ENCODE data around the gene PPP2R1B.
"Not testable (repeated sequence)": the region's sequence is repeated elsewhere in the genome, so short reads cannot be mapped to it uniquely, and the experiment has no call there.

PPP2R1B gene

DNA sequence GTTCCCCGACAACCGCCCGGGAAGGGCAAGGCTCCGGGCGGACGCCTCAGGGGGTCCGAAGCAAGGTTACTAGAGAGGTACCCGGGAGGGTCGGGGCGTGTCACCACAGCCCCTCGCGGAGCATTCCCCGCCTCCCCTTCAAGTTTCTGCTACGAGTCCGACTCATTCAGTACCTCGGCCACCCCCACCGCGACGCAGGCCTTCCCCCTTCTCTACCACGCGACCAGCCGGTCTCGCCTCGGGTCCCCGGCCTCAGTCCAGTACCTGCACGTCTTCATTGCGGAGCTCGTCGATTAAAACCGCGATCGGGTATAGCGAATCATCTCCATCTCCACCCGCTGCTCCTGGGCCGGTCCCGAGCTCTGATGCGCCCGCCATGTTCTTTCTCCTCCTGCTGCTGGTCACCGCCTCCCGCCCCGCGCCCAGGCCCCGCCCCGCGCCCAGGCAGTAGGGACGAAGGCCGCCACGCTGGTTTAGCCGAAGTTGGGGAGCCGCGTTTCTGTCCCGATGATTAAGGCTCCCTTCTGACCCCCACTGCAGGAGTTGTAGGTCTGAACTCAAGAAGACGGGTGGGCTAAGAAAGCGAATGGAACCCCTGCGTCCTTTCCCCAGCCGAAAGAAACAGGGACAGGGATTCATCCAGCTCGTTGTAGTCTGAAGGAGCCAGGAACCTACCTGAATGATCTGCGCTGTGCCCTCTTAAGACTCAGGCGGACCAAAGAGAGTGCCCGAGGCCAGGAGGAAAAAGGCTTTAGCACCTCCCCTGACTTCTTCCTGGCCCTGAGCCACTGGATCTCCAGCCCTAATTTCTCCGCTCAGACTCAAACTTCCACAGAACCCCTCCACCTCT lies at the start of gene PPP2R1B:
TSS of gene PPP2R1B (minus strand) at position 406 of the 850 bp plus-strand sequence. CDS start at position 378, 28 bp downstream.
- DNase-seq, result peak; percentile 79

DNA sequence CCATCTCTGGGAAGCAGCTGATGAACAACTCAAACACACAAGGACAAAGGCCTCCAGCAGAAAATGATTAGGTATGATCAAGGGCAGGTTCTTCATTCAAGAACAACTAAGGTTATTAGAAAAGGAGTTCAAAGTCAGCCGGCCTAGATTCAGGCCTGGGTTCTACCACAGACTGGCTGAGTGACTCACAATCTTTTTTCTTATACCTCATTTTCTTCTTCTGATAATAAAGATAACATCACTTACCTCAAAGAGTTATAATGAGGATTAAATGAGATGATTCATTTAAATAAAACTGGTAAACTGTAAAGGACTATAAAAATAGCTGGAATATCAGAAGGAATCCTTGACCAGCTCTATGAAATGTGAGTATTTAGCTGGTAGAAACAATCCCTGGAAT lies 49.3 kb upstream of the PPP2R1B start:
- DNase-seq, result no peak

DNA sequence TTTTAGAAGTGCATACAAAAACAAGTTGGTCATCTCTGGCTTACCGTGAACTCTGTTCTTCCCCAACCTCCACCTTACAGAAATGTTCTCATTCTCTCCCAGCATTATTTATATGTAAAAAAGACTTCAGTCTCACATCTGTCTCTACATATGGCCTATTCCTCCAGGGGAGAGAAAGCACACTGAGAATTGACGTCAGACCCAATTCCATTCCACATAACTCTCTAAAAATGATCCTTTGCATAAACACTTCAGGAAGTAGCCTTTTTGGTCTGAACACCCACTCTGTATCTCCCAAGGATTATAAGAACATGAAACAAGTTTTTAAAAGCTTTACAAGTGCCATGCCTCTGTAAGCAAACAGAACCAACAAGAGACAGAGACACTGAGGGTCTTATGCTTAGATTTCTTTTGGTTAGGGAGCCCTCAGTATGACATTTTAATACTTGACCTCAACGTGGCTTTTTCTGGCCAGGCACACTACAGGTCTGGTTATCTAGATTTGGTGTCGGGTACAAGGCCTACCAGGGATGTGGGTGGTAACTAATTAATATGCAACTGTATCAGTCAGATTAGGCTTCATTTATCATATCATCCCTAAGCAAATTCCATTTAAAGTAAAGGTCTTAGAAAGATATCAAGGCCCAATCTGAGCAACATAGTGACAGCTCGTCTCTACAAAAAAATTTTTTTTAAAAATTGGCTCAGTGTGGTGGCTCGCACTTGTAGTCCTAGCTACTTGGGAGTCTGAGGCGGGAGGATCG lies 48.5 kb upstream of the PPP2R1B start:
- DNase-seq, result no peak

DNA sequence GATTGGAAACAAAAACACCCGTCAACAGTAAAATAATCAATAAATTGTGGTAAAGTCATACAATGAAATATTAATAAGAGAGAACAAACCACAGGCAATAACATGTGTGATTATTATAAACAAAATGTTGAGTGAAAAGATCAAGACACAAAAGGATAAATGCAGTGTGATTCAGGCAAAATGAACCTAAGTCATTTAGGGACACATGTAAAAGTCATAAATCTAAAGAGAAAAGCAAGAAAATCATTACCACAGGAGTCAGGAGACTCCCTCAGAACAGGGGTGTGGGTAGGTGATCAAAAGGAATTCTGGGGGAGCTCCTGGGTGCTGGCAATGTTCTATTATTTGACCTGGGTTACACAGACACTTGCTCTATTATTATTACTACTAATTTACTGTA lies 47.9 kb upstream of the PPP2R1B start:
- DNase-seq, result no peak

DNA sequence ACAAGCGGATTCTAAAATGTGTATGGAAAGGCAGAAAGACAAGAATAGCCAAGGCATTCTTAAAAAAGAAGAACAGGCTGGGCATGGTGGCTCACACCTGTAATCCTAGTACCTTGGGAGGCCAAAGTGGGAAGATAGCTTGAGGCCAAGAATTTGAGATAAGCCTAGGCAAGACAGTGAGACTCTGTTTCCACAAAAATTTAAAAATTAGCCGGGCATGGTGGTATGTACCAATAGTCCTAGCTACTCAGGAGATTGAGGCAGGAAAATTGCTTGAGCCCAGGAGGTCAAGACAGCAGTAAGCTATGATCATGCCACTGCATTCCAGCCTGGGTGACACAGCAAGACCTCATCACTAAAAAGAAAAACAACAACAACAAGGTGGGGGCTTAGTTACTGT lies 46.0 kb upstream of the PPP2R1B start:
- DNase-seq, result no peak

DNA sequence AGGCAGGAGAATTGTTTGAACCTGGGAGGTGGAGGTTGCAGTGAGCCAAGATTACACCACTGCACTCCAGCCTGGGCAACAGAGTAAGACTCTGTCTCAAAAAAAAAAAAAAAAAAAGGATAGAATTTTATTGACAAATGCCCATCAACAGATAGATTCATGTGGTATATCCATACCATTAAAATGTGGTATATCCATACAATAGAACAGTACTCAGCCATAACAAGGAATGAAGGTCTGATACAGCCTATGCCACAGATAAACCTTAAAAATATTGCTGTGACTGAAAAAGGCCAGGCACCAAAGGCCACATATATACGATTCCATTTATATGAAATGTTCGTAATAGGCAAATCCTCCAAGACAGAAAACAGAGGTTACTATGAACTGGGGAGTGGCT lies 45.3 kb upstream of the PPP2R1B start:
- DNase-seq, result no peak

DNA sequence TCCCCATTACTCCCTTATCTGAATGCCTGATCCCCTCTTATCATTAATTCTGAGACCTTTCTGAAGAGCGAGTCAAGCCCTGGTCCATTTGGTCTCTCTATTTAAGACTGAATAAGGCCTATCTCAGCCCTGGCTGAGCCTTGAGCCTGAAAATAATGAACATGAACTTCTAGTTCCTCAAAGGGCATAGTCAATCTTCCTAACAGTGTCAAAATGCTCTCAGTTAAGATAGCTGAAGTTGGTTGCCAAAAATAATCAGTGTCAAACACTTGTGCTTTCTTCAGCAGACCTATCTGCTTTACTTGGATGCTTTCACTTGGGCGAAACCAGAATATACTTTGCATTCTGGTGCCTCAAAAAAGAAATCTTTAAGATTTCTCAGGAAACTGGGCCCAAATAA lies 42.6 kb upstream of the PPP2R1B start:
- DNase-seq, result no peak

DNA sequence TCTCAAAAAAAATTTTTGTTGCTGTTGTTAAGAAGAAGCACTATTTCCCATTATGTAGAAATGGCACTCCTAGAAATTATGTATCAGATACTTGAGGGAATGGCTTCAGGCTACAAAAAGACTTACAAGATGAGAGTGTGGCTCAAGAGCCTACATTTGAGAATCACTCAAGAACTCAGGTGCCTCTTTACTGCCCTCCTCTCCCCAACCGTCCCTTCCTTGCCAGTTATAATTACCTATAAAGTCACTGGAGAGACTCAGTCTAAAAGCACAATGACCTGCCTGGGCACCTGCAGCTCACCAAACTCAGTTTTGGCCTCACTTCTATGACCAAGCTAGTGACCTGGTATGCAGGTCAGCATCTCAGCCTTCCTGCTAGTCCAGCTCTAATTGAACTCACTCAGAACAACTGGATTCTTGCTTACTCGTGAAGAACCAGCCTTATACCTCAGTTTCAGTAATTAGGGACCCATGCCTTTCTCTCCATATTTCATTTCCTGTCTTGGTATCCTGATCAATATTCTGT lies 41.9 kb upstream of the PPP2R1B start:
- no peak for DNase-seq

DNA sequence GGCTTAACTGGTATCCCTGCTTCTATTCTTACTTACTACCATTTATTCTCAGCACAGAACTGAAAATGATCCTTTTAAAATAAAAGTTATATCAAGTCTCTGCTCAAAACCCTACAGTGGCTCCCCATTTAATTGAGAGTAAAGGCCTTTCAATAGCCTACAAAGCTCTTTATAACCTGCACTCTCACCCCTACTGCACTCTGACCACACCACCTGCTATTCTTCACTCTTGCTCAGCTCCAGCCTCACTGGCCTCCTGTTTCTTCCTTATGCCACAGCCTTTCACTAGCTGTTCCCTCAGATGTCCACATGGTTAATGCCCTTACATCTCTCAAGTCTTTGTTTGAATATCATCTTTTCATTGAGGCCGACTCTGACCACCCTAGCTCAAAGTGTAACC lies 40.9 kb upstream of the PPP2R1B start:
- DNase-seq, result no peak

DNA sequence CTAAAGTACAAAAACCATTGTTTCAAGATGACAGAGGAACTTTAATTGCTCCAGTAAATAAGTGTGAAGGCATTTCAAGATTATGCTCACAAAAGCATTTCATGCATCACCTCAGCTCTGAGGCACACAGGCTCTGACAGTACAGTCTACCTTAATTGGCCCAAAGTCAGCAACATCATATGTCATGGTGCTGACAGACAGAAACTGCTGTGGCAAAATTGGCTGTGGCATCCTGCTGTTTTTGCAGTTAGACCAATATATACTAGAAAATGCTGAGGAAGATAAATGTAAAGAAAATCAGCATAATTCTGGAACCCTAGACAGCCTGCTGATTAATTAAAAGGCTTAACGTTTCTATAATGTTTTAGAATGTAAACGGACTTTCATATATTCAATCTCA lies 34.9 kb upstream of the PPP2R1B start:
- no peak for DNase-seq

DNA sequence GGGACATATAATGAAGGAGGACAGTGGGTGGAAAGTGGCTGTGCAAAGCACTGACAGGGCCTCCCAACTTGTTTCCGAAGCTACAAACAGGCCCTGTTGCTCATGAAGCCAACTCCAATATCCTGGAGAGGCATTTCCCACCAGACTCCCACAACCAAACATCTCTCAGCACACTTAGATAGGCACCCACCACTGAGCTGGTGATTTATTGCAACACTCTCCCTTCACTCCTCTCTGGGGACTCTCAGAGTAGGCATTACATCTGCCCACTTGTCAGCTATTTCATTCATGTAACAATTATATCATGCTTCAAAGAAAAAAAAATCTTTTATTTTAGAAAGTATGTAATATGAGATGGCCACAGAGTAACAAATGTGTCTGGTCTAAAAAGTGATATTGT lies 32.1 kb upstream of the PPP2R1B start:
- DNase-seq, result no peak

DNA sequence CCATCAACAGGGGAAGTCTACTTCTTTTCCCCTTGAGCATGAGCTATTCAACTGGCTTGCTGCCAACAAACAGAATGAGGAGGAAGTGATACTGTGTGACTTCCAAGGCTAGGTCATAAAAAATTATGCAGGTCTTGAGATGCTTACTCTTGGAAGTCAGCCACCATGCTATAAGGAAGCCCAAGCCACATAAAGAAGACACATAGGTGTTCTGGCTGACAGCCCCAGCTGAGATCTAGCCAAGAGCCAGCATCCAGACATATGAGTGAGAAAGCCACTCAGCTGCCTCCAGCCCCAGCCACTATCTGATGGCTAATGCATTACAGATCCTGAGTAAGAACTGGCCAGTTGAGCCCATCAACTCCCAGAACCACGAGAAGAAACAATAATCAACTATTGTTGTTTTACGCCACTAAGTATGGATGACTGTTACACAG lies 31.0 kb upstream of the PPP2R1B start:
- DNase-seq, result no peak

DNA sequence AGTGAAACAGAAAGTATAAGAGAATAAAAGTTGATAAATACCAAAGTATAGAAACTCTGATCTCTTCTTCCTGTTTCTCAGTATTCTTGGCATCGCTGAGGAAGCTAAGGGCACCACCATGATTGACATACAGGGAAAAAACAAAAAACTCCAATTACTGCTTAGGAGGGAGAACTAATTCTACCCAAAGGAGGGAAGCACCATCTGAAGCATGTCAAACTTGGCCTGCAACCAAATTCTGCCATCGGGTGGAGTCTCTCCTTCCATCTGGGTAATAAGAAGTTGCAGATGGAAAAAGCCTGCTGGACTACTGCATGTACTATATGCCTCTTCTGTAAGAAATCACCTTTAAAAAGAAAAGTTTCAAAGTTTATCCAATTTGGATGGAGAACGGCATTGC lies 30.5 kb upstream of the PPP2R1B start:
- DNase-seq, result no peak

DNA sequence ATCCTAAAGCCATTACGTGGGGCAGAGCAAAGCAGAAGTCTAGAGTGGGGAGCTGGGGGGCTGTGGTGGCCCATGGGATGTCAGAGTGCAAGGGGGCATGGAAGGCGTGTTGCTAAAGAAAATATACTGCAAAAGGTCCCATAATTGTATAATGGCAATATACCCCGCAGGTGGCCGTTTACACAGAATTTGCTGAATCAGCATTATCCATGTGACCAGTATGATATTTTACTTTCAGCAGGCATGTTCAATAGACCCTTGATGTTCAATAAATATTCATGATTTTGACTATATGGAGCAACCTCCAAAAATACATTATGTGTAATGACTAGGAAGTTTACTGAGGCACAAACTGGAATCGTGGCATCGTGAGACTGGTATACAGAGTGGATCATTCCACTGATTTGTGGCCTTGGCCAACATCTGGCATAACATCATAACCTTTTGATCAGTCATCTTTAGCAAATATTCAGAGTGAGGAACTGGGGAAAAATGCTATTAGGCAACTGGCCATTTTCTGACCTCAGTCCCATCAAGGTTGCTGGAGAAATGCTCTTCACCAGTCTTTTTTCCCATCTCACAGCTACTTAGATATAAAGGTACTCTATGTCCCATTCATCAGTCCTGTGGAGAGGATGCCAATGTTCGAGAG lies 29.3 kb upstream of the PPP2R1B start:
- DNase-seq, result no peak

DNA sequence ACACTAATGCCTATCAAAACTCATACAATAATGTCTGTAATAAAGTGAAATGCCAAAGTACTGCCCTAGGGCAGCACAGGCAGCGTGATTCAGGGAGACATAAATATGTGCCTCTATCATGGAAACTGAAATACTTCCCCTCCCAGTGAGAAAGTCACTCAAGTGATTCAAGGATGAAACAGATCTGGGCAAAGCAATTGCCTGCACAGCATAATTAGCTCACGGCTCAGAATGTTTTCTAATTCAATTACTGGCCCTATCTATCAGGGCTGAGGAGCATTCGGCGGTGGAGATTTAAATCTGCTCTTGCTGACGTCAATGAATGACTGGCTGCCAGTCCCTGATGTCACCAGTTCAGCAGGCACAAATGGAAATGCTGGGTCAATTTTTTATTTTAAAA lies 27.7 kb upstream of the PPP2R1B start:
- no peak for DNase-seq

DNA sequence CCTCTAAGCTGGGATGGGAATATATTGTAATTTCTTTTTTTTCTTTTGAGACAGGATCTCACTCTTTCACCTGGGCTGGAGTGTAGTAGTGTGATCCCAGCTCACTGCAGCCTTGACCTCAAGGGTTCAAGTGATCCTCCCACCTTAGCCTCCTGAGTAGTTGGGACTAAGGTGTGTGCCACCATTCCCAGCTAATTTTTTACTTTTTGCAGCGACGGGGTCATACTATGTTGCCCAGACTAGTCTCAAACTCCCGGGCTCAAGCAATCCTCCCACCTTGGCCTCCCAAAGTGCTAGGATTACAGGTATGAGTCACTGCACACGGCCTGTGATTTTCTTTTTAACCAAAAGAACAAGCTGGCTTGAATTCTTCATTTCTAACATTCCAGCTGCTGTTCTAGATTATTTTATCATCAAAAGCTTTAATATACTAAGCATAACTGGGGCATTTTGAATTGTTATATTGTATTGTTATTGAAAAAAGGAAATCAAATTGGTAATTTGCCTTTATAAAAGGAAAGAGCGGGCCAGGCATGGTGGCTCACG lies 26.8 kb upstream of the PPP2R1B start:
- no peak for DNase-seq

DNA sequence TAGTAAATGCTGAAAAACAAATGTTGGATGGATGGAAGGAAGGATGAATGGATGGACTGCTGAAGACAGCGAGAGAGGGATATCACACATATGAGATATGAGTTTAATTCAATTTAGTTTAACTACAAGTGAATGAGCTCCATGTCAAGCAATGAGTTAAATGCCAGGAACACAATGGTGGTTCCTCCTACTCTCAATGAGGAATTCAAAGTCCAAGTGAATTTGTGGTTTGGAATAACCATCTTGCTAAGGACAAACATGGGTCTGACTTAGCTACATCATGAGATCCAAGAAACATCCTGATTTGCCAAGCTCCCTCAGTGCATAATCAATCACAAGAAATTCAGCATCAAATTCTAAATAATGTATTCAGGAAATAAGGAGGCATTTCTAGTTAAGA lies 26.1 kb upstream of the PPP2R1B start:
- DNase-seq, result no peak

DNA sequence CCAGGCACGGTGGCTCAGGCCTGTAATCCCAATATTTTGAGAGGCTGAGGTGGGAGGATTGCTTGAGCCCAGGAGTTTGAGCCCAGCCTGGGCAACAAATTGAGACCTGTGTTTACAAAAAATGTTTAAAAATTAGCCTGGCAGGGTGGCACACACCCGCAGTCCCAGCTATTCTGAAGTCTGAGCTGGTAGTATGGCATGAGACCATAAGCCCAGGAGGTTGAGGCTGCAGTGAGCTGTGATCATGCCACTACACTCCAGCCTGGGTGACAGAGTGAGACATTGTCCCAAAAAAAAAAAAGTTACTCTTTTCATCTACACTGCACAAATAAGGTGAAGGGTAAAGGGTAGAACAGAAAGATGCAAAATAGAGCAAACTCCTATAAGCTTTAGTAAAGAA lies 22.3 kb upstream of the PPP2R1B start:
- no peak for DNase-seq

DNA sequence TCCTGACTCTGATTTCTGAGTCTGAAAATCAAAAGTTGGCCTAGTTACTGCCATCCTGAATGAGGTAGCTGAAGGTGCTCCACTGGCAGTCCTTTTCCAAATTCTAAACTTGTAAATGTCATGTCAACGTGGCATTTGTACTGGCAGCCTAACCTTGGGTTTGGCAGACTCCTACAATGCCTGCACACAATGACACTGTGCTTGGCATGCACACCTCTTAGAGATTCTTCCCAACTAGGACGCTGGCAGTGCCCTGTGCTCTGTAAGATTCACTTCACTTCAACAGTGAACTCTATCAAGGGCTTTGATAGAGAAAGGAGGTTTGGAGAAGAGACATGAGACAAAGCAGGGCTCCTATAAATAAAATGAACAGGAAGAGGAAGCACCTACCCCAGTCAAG lies 21.9 kb upstream of the PPP2R1B start:
- no peak for DNase-seq

DNA sequence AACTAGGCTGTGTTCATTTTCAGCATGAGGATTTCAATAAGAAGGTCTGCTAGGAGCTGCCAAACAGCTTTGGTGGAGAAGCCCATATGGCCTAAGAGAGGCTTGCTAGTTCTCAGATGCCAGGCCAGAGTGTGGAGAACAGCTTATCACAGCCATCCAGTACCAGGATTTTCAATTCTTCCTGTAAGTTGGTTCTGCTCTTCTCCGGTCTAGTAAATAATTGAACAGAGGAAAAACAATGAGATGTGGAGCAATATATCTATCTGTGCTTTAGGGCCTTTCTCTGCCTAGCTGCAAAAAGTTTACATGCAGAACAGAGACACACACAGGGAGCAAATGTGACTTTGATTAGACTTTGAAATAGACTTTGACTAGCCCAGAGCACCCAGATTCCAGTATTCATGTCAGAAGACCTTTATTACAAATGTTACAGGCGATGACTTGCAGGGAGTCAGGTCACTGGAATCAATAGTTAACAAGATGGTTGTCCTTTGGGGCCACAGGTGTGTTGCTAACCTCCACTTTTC lies 19.8 kb upstream of the PPP2R1B start:
- DNase-seq, result no peak

DNA sequence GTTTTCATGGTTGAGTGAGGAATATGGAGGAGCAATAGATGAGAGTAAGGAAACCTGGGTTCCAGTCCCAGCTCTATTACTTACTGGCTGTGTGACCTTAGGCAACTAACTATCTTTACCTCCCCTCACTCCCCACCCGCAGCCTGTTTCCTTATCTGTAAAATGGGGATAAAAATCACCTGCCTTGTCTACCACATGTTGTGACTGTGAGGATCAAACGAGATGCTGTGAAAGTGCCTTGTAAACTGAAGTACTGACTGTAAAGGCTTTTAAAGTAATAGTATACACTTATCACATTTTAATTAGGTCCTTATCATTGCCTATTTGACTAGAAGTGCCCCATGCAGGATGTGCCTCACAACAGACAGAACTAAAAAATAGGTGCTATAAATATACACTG lies 18.9 kb upstream of the PPP2R1B start:
- DNase-seq, result no peak

DNA sequence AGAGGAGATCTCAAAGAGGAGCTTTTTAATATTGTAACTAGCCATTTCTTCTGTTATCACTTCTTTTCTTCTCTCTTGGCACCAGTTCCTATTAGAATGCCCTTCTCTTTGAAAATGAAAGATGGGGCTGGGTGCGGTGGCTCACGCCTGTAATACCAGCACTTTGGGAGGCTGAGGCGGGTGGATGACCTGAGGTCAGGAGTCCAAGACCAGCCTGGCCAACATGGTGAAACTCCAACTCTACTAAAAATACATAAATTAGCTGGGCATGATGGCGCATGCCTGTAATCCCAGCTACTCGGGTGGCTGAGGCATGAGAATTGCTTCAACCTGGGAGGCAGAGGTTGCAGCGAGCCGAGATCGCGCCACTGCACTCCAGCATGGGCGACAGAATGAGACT lies 18.1 kb upstream of the PPP2R1B start:
- not testable (repeated sequence) for DNase-seq
